Endothelial cell (in vitro differentiated cells): ENCODE data around the gene OR10K1. TPM values are rescaled to one million over a fixed set of nuclear protein-coding genes. Genes with fewer than 3 reads are reported as not detected.
A peak's percentile ranks its signal among the peaks of the same experiment; 100 is the strongest.

Source experiments
- DNase-seq: peaks from one replicate; pipeline ENCODE4 v3.0.0; 2021; ENCODE audit warnings: low spot score
- H3K27ac Mint-ChIP-seq: one replicate; pipeline ENCODE4 v1.8.0; 2021; ENCODE audit warnings: mixed read lengths, inconsistent platforms; ENCODE audit not compliant: unreplicated experiment
- H3K27me3 Mint-ChIP-seq: one replicate; pipeline ENCODE4 v1.8.0; 2021; ENCODE audit warnings: mild to moderate bottlenecking, moderate library complexity, mixed read lengths, inconsistent platforms; ENCODE audit not compliant: unreplicated experiment
- H3K36me3 Mint-ChIP-seq: one replicate; pipeline ENCODE4 v1.8.0; 2021; ENCODE audit warnings: mild to moderate bottlenecking, low read depth, mixed read lengths, inconsistent platforms; ENCODE audit not compliant: unreplicated experiment
- H3K4me1 Mint-ChIP-seq: one replicate; pipeline ENCODE4 v1.8.0; 2021; ENCODE audit warnings: mild to moderate bottlenecking, mixed read lengths, inconsistent platforms; ENCODE audit not compliant: unreplicated experiment
- H3K4me3 Mint-ChIP-seq: one replicate; pipeline ENCODE4 v1.8.0; 2021; ENCODE audit warnings: mild to moderate bottlenecking, mixed read lengths, inconsistent platforms; ENCODE audit not compliant: unreplicated experiment
- H3K9me3 Mint-ChIP-seq: one replicate; pipeline ENCODE4 v1.8.0; 2021; ENCODE audit warnings: mixed read lengths, inconsistent platforms; ENCODE audit not compliant: unreplicated experiment
- CTCF ChIP-seq: fragments of 200-600 bp; sonication (generic); IDR thresholded peaks from one replicate; pipeline ENCODE4 v1.5.0; 2021; ENCODE audit warnings: antibody characterized with exemption; ENCODE audit not compliant: unreplicated experiment
- total RNA-seq: library from RNA; stranded (reverse); fragmentation: NEBNext Ultra II Directional; extraction: Animal tissue kit (Norgen Biotek cat#: 25700); gene quantifications from one replicate; pipeline ENCODE4 v1.2.1, GENCODE V29; 2021; ENCODE audit not compliant: unreplicated experiment

Gene OR10K1
- total RNA-seq, 1 donor from 2014 or later: not detected

DNA sequence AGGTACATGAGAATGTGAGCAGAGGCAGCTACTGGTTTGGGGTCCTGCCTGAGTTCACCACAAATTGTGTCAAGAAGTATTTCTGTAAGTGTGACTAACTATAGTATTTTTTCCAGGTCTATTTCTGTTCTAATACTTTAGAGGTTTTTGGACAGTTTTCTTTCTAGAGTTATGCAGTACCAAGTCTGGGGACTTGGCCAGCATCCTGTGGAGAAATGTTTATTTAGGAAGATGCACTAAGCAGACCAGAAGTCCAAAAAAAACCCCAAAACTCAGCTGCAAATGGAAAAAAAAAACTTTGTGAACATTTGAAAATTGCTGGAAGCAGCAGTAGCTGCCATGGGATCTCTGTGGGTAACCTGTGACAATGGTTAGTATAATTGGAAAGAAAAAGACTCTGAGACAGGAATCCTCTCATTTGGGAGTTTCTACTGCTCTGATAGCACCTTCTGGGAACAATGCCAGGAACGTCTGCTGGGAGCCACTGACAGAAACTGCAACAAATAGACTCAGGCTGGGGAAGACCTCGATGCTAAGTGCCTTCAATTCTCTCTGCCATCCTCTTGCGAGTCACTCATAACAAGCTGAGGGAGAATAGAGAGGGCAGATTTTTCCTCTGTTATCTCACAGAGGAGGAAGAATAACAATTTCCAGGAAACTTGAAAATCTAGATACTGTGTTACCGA is 48.0 kb downstream of the OR10K1 start:
- peak overlapping the region; percentile 28 for H3K27ac Mint-ChIP-seq
- H3K36me3 Mint-ChIP-seq: no peaks in the 10 kb centered on the region
- no peaks in the 10 kb centered on the region for H3K9me3 Mint-ChIP-seq
- H3K4me3 Mint-ChIP-seq: no peak overlapping the region
- TF ChIP-seq CTCF: no peak
- DNase-seq: no peak
- peaks cover 10% of the 10 kb centered on the region for H3K4me1 Mint-ChIP-seq
- H3K27me3 Mint-ChIP-seq: no peaks in the 10 kb centered on the region

DNA sequence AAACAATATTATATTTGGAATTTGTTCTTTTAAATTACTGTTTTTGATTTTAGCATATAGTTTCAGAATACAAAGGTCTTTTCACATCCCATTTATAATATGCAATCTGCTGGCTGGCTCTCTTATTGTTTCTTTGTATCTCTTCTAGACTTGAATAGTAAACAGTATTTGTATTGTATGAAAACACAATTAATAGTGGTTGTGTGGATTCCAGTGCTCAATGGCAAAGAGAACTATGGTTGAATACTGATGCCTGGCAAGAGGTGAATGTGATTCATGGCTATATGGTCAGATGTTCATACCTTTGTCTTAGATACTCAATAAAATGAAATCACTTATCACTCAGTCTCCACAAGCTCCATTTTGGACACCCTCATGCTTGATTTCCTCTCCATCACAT is 55.3 kb downstream of the OR10K1 start:
- Mint-ChIP-seq H3K9me3 (no peaks in the 10 kb centered on the region), H3K27me3 (no peaks in the 10 kb centered on the region)

More for the DNA sequence above, 55.3 kb downstream of the OR10K1 start:
- H3K4me1 Mint-ChIP-seq: no peaks in the 10 kb centered on the region
- TF ChIP-seq CTCF: no peak
- H3K27ac Mint-ChIP-seq: no peak overlapping the region
- H3K4me3 Mint-ChIP-seq: no peak overlapping the region
- no peak for DNase-seq
- no peaks in the 10 kb centered on the region for H3K36me3 Mint-ChIP-seq

Other genes with a start within 250 kb of the OR10K1 start
- not detected for gene CD1A, start 207.4 kb upstream of the OR10K1 start, total RNA-seq
- gene CD1C, start 171.9 kb upstream of the OR10K1 start, total RNA-seq: not detected
- not detected for gene CD1B, start 130.3 kb upstream of the OR10K1 start, total RNA-seq
- gene CD1E, start 107.9 kb upstream of the OR10K1 start, total RNA-seq: not detected
- not detected for gene OR10T2, start 62.4 kb upstream of the OR10K1 start, total RNA-seq
- not detected for gene OR10K2, start 35.6 kb upstream of the OR10K1 start, total RNA-seq
- not detected for gene OR10R2, start 10.4 kb downstream of the OR10K1 start, total RNA-seq
- not detected for gene OR6Y1, start 92.6 kb downstream of the OR10K1 start, total RNA-seq
- not detected for gene OR6P1, start 108.7 kb downstream of the OR10K1 start, total RNA-seq
- not detected for gene OR10X1, start 118.1 kb downstream of the OR10K1 start, total RNA-seq
- not detected for gene OR10Z1, start 143.4 kb downstream of the OR10K1 start, total RNA-seq
- gene SPTA1, start 224.9 kb downstream of the OR10K1 start, total RNA-seq: 6.1 TPM
- gene OR6K2, start 238.8 kb downstream of the OR10K1 start, total RNA-seq: not detected